IPS-18c (cell line): ENCODE data around the gene ZNF134.

ENCODE experiments used
- H3K4me3 ChIP-seq: 2 replicates; pipeline ENCODE4 v1.7.0; 2013; ENCODE audit warnings: low read depth, mild to moderate bottlenecking, low read length, moderate library complexity; ENCODE audit not compliant: insufficient read depth
- H3K9me3 ChIP-seq: one replicate; pipeline ENCODE4 v1.6.1; 2013; ENCODE audit warnings: mild to moderate bottlenecking, low read length, moderate library complexity; ENCODE audit not compliant: control insufficient read depth, insufficient read depth

Gene ZNF134

GRCh38 chr19:57671124-57671895 lies 57.3 kb downstream of the ZNF134 start:
- Histone ChIP-seq H3K4me3 (no peak overlapping the region), H3K9me3 (no peaks in the 10 kb centered on the region)

- H3K9me3 ChIP-seq: no peaks in the 10 kb centered on the region
- no peak overlapping the region for H3K4me3 ChIP-seq
Observed at GRCh38 chr19:57672466-57672865, 58.4 kb downstream of the ZNF134 start.
